GM12864 (cell line): Measurements from ENCODE around the gene ZFP64.

Source experiments
- DNase-seq: peaks from one replicate; pipeline ENCODE4 v3.0.0-alpha.2; 2011; ENCODE audit warnings: low read depth
- H3K4me3 ChIP-seq: 2 replicates; pipeline ENCODE4 v1.5.1; 2011; ENCODE audit warnings: mild to moderate bottlenecking, low read depth, low read length, control low read depth
- TF ChIP-seq, protein P1 (sequence below): IDR thresholded peaks from 2 replicates; pipeline ENCODE4 v1.5.1; 2011; ENCODE audit warnings: low read depth, mild to moderate bottlenecking, moderate library complexity, low read length, control low read depth, inconsistent platforms; ENCODE audit errors: missing control alignments

The ZFP64 gene

DNA sequence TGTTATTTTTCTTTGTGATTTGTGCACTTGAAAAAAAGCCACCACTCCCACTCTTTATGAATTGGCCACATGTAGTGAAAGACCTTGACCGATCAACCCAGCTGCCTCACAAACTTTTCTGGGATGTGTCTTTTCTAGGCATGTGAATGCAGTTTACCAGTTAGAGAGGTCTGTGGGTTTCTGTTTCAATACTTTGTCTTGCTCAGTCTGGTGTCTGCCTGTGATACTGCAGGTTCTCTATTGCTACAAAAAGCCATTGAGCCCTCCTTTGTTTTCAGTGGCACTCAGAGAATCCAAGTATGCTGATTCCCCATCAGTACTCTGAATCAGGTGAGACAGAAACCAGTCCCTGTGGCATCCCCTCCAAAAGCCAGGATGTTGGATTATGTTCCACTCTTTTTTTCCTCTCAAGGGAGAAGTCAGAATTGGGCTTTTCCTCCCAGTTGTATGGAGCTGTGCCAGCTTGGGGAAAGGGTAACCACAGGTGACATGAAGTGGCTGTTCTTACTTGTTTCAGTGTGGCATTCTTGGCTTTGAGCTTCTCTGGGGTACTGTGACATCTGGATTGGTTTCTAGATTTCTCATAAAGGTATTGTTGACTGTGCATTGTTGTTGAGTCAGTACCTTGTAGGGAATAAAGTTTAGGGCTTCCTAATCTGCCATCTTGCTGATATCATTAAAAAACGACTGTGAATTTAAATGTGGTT lies 26.3 kb upstream of the ZFP64 start:
- DNase-seq = no peak
- no peak overlapping the region for H3K4me3 ChIP-seq
- TF ChIP-seq, protein P1, sequence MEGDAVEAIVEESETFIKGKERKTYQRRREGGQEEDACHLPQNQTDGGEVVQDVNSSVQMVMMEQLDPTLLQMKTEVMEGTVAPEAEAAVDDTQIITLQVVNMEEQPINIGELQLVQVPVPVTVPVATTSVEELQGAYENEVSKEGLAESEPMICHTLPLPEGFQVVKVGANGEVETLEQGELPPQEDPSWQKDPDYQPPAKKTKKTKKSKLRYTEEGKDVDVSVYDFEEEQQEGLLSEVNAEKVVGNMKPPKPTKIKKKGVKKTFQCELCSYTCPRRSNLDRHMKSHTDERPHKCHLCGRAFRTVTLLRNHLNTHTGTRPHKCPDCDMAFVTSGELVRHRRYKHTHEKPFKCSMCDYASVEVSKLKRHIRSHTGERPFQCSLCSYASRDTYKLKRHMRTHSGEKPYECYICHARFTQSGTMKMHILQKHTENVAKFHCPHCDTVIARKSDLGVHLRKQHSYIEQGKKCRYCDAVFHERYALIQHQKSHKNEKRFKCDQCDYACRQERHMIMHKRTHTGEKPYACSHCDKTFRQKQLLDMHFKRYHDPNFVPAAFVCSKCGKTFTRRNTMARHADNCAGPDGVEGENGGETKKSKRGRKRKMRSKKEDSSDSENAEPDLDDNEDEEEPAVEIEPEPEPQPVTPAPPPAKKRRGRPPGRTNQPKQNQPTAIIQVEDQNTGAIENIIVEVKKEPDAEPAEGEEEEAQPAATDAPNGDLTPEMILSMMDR = no peak

DNA sequence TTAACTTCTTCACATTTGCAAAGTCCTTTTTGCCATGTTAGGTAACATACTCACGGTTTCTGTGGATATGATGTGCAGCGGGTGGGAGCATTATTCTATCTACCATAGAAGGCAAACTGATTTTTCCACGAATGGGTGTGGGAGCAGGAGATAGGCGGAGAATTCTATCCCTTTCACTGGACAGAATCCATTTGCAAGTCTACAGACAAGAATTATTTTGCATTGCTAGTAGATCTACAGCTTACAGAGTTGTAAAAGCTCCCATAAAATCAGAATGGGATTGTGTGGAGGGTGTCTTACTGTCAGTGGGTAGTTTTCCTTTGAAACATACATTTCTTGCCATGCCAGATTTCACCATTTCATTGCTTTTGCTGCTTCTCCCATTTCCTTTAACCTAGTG lies 22.4 kb upstream of the ZFP64 start:
- TF ChIP-seq, protein P1 = no peak
- H3K4me3 ChIP-seq = no peak overlapping the region
- DNase-seq = no peak

- no peak overlapping the region for H3K4me3 ChIP-seq
- DNase-seq = no peak
- TF ChIP-seq, protein P1 = no peak
Observed at GRCh38 chr20:52212943-52213342, 21.4 kb upstream of the ZFP64 start.

GRCh38 chr20:52210037-52210990 lies 18.7 kb upstream of the ZFP64 start:
- no peak overlapping the region for H3K4me3 ChIP-seq
- TF ChIP-seq, protein P1 = no peak
- DNase-seq = no peak

DNA sequence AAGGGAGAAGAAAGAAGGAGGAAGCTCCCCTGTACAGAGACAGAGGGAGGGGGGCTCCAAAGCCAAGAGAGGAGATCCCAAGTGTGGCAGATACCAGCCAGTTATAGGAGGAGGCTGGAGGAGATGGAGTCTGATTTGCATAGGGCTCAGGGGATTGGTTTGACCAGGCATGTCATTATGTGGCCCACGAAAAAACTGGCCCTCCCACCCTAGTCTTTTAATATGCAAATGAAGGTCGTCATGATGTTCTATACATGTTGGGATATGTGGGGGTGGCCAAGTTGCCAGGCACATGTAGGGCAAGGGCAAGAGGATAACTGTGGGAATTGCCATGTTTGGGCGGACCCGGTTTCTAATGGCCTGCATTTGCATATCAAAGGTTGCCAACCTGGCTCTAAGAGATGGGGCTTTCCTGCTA lies 17.6 kb upstream of the ZFP64 start:
- no peak for DNase-seq
- TF ChIP-seq, protein P1 = no peak
- no peak overlapping the region for H3K4me3 ChIP-seq

DNA sequence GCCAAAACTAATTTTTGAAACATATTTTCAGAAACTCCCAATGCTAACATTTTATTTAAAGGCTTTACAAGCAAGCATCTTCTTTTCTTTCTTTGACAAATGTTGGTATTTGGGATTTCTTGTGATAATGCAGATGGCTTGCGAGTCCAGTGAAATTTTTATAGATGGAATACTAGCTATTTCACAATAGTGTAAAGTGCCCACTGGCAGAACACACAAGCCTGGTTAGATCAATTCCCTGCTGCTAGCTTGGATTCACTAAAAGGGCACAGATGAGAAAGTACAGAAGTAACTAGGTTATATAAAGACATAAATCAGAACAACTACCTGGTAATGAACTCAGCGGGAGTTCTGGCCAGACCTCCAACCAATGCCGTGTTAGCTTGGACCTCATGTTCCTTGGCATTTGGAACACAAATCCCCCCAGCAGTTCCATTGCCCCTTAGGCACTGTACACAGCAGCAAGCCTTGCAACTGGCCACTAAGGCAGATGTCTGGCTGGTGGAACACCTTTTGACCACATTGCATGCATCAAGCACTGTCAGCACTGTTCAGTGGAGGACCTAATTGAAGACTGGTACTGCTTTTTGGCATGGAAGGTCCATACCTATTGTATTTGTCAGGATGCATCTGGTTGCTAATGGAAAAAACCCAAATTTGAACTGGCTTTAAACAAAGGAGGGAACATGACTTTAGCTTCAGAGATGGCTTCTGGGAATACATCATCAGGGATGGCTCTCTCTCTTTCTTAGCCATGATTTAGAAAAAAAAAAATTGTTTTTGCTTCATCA lies 15.6 kb upstream of the ZFP64 start:
- no peak for DNase-seq
- no peak overlapping the region for H3K4me3 ChIP-seq
- TF ChIP-seq, protein P1 = no peak
